C4-2B (cell line): ENCODE data around the gene PFKFB3.
"Not testable (repeated sequence)": the region's sequence is repeated elsewhere in the genome, so short reads cannot be mapped to it uniquely, and the experiment has no call there.

Experiments
- H3K27ac ChIP-seq: fragments of 450-650 bp; 2 replicates; pipeline ENCODE4 v1.5.1; 2017
- ZFX ChIP-seq: fragments of 450-650 bp; IDR thresholded peaks from 2 replicates; pipeline ENCODE4 v1.6.1; 2017
- TF ChIP-seq, protein P1 (sequence below): fragments of 450-650 bp; conservative IDR thresholded peaks from 2 replicates; pipeline ENCODE4 v1.5.1; 2017; ENCODE audit warnings: mild to moderate bottlenecking

PFKFB3 gene

DNA sequence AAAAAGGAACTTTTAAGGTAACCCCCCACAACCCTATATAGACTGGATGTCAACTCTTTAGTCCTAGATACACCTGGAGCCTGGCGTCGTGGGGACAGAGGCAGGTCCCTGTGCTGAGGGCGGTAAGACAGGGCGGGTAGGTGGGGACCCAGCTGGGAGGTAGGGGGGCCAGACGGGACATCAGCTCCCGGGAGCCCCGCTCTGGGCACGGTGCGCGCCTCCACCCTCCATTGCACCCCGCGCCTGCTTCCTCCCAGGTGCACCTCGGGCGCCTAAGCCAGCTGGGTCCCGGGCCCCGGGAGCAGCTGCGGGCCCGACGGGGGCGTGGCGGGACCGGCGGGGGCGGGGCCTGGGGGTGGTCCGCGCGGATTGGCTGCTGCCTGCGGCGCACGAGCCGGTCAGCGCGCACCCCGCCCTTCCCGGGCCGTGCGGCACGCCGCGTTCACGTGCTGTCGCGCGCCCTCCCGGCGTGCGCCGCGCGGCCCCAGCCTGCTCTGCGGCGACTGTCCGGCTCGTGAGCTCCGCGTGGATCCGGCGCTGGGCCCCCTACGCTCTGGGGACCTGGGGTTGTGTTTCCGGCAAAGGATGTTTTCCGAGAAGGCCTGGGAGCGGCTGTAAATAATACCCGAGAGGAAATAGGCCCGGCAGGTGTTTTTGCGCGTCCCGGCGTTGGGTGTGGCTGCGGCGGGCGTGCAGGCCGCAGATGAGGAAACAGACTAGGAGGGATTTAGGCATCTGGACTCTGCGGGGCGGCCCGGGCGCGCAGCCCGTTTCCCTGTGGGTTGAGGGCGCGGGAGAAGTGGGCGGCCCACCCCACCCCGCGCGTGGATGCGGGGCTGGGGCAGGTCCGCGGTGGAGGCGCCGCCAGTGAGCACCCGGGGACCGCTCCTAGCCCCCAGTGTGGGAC is 39.1 kb upstream of the PFKFB3 start:
- peak overlapping the region; percentile 97 for H3K27ac ChIP-seq

DNA sequence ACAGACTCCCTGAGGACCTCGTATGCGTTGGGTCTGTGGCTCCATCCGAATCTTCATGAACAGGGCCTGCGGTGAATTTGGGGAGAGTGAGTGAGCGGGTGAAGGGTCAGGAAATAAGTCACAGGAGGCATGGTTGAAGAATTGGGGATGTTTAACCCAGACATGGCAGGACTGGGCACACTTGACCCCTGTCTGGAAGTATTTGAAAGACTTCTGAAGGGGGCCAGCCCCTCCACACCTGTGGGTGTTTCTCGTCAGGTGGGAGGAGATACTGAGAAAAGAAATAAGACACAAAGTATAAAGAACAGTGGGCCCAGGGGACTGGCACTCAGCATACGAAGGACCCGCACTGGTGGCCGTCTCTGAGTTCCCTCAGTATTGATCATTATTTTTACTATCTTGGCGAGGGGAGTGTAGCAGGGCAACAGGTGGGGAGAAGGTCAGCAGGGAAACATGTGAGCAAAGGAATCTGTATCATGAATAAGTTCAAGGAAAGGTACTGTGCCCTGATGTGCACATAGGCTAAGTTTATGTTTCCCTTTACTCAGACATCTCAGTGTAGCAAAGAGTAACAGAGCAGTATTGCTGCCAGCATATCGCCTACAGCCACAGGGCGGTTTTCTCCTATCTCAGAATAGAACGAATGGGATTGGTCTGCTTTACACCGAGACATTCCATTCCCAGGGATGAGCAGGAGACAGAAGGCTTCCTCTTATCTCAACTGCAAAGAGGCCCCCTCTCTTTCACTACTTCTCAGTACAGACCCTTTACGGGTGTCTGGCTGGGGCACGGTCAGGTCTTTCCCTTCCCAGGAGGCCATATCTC is 38.2 kb upstream of the PFKFB3 start:
- H3K27ac ChIP-seq = peak overlapping the region; percentile 97
- TF ChIP-seq ZFX = no peak
- TF ChIP-seq, protein P1, sequence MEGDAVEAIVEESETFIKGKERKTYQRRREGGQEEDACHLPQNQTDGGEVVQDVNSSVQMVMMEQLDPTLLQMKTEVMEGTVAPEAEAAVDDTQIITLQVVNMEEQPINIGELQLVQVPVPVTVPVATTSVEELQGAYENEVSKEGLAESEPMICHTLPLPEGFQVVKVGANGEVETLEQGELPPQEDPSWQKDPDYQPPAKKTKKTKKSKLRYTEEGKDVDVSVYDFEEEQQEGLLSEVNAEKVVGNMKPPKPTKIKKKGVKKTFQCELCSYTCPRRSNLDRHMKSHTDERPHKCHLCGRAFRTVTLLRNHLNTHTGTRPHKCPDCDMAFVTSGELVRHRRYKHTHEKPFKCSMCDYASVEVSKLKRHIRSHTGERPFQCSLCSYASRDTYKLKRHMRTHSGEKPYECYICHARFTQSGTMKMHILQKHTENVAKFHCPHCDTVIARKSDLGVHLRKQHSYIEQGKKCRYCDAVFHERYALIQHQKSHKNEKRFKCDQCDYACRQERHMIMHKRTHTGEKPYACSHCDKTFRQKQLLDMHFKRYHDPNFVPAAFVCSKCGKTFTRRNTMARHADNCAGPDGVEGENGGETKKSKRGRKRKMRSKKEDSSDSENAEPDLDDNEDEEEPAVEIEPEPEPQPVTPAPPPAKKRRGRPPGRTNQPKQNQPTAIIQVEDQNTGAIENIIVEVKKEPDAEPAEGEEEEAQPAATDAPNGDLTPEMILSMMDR = no peak

More for the DNA sequence above, 39.1 kb upstream of the PFKFB3 start:
- TF ChIP-seq ZFX = peak; percentile 98
- TF ChIP-seq, protein P1 = no peak

DNA sequence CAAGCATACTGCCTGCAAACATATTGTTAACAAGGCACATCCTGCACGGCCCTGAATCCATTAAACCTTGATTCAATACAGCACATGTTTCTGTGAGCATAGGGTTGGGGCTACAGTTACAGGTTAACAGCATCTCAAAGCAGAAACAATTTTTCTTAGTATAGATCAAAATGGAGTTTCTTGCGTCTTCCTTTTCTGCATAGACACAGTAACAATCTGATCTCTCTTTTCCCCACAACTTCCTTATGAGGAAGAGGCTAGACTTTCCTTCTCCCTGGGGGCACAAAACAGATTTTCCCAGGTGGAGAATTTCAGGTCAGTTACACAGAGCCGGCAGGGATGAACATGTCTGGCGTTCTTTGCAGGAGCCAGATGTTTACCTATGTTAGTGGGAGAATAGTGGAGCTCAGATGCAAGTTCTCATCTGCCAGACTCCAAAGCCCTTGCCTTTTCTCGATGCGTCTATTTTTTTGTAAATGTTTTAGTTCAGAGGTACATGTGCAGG is 37.5 kb upstream of the PFKFB3 start:
- no peak for TF ChIP-seq ZFX
- TF ChIP-seq, protein P1 = no peak
- H3K27ac ChIP-seq = no peak overlapping the region

DNA sequence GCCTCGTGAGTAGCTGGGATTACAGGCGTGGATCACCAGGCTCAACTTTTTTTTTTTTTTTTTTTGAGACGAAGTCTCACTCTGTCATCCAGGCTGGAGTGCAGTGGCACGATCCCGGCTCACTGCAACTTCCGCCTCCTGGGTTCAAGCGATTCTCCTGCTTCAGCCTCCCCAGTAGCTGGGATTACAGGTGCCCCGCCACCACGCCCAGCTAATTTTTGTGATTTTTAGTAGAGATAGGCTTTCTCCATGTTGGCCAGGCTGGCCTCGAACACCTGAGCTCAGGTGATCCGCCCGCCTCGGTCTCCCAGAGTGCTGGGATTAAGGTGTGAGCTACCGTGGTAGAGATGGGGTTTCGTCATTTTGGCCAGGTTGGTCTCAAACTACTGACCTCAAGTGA is 36.8 kb upstream of the PFKFB3 start:
- H3K27ac ChIP-seq = not testable (repeated sequence)

DNA sequence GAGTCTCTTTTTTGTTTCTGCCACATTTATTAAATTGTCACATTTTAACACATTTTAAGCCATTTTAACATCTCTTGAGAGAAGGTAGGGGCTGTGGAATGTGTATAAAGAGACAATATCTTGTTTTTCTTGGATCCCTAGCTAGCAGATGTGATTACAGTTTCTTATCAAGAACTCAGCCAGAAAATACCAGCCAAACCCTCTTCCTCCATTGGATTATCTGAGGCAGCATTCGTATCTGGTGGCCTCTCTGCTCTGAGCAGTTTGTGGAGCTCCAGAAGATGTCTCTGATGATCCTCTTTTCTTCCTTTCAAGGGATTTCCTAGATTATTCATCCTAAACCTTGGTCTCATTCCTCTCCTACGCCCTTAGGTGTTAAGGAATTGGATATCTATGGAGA is 35.3 kb upstream of the PFKFB3 start:
- no peak for TF ChIP-seq ZFX
- TF ChIP-seq, protein P1 = no peak
- no peak overlapping the region for H3K27ac ChIP-seq

DNA sequence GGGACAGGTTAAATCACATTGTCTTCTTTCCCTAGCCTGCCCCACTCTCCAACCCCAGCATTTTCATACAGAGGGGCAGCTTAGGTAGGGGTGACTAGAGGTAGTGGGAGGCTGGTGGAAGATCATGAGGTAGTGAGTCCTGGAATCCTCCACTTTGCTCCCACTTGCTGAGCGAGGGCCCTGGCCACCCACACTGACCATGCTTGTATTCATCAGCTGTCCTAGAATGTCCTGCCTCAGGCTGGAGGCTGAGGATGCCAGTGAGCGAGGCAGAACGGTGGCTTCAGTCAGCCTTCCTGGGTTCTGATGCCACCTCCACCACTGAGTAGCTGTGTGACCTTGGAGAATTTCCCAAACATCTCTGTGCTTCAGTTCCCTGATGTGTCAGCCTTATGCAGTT is 34.6 kb upstream of the PFKFB3 start:
- H3K27ac ChIP-seq = no peak overlapping the region
- TF ChIP-seq, protein P1 = no peak
- no peak for TF ChIP-seq ZFX

DNA sequence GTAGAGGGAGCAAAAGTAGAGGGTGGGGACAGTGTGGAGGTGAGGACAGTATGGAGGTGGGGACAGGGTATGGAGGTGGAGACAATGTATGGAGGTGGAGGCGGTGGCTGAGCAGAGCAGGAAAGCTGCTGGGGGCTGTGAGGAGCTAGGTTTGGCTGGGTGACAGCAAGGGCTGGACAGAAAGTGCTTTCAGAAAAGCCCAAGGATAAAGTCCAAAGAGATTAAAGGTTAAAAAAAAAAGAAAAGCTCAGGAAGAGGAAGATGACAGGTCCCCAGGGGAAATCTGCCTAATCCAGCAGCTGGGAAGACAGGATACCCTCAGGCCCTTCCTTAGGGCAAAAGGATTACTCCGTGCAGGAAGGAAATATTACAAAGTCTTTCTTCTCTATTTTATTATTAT is 32.1 kb upstream of the PFKFB3 start:
- no peak overlapping the region for H3K27ac ChIP-seq

More for the DNA sequence above, 32.1 kb upstream of the PFKFB3 start:
- no peak for TF ChIP-seq ZFX
- TF ChIP-seq, protein P1 = no peak
